ENCODE data around the gene CIB4. TPM values are rescaled to one million over a fixed set of nuclear protein-coding genes. Genes with fewer than 3 reads are reported as not detected.

Gene CIB4
- total RNA-seq, 3 donors from 2014 or later = not detected

DNA sequence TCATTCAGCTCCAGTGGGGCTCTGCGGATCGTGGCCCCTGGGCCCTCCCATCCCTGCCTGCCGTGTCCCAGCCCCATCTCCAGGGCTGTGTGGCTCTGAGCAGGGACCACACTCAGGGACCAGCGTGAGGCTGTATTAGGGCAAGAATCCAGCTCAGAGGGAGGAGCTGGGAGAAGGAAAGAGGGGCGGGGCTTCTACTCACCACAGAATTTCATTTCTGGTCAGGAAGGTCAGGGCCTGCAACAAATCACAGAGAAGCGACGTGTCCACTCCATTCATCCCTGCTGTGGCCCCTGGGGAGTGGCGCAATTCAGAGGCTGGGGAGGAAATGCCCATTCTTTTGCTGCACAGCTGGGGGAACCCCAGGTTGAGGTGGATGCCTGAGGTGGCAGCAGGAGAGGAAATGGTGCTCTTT, 828 bp downstream of the CIB4 start:
- ATAC-seq (no peak), DNase-seq (no peak)
- H3K27me3 Mint-ChIP-seq (ENCODE audit: low read depth) = peaks cover 28% of the 10 kb centered on the region
- no peaks in the 10 kb centered on the region for H3K36me3 Mint-ChIP-seq (ENCODE audit: insufficient read depth)
- no peak overlapping the region for H3K4me3 Mint-ChIP-seq
- no peaks in the 10 kb centered on the region for H3K9me3 Mint-ChIP-seq
- H3K4me1 Mint-ChIP-seq (ENCODE audit: low read depth) = no peaks in the 10 kb centered on the region

DNA sequence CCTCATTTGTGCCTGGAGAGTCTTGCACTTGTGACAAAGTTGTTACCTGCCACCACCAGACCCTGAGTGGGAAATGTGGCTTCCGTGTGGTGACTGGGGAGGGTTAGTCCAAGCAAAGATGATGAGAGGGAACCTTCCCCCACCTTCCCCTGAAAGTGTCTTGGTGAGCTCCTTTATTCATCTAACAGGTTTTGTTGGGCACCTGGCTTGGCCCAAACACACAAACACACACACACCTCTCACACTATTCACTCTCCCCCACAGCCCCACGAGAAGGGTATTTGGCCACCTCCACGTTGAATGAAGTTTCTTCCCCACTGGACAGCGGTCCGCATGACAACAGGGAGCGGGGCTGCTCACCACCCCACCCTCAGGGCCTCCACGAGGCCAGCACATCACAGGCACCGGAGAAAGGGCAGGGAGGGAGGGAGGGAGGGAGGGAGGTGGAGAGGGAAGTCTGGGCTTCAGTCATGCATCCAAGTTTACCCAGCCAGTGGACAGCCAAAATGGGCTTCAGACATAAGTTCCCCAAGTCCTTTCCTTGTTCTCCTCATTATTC, 1.4 kb downstream of the CIB4 start:
- ATAC-seq (no peak), DNase-seq (no peak)
- Mint-ChIP-seq H3K27me3 (ENCODE audit: low read depth) (peaks cover 27% of the 10 kb centered on the region), H3K4me3 (no peak overlapping the region), H3K9me3 (no peaks in the 10 kb centered on the region), H3K36me3 (ENCODE audit: insufficient read depth) (no peaks in the 10 kb centered on the region), H3K4me1 (ENCODE audit: low read depth) (no peaks in the 10 kb centered on the region)

DNA sequence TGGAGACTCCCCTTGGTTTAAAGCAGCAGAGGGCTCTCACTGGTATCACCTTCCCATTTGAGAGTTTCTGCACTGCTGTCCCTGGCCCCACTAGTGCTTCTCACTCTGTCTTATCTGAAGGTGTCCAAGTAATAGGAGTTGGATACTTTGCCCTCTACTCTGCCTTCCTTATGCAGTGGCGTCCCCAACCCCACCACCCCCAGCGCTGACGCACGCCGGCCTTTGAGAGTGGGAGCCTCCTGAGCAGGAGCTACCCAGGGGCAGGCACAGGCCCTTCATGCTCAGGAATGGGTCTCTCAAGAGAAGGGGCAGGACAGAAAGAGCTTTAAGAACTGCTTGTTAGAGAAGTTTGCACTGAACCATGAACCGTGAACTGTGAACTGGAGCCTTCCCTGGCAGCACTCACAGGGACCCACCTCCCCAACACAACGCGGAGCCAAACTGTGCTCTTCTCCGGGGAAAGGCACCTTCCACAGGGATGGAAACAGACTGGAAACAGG, 3.3 kb downstream of the CIB4 start:
- no peak for DNase-seq

DNA sequence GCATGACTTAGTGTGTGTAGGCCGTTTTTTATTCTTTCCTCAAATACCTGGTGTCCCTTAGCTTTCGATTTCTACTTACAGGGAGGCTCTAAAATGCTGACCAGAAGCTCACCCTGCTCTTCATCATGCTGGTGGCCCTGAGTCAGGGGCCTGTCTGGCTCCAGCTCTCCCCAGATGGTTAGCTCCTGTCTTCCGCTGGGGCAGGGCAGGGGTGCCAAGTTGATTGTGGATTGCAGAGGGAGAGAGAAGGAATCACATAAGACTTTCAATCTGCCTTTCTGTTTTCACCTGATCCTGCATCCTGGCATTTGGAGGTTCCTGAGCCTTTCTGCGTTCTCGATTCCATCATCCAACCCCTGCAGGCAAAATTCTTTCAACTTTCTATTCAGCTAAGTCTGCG, 4.2 kb downstream of the CIB4 start:
- Mint-ChIP-seq H3K4me1 (ENCODE audit: low read depth) (no peaks in the 10 kb centered on the region), H3K27me3 (ENCODE audit: low read depth) (peaks cover 21% of the 10 kb centered on the region), H3K9me3 (no peaks in the 10 kb centered on the region), H3K36me3 (ENCODE audit: insufficient read depth) (no peaks in the 10 kb centered on the region), H3K4me3 (no peak overlapping the region)
- no peak for ATAC-seq
- DNase-seq = no peak

More for the DNA sequence above, 3.3 kb downstream of the CIB4 start:
- Mint-ChIP-seq H3K9me3 (no peaks in the 10 kb centered on the region), H3K36me3 (ENCODE audit: insufficient read depth) (no peaks in the 10 kb centered on the region), H3K4me1 (ENCODE audit: low read depth) (no peaks in the 10 kb centered on the region), H3K4me3 (no peak overlapping the region), H3K27me3 (ENCODE audit: low read depth) (peaks cover 19% of the 10 kb centered on the region)
- ATAC-seq = no peak

DNA sequence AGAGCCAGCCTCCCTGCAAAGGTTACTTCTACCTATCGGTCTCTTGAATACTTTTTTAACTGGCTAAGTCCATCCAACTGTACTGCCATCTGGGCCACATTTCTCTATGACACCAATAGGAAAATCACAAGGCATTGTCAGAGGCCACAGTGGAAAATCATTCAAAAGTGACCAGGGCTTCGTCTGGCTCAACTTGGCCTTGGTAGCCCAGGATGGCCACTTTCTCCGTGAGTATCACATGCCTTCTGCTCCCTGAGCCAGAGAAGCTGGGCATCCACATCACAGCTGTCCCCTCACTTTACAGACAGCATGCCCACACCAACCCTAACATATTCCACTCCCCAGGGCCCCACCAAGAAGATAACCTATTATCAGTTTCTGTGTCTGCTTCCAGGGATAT, 5.8 kb downstream of the CIB4 start:
- peaks cover 12% of the 10 kb centered on the region for H3K27me3 Mint-ChIP-seq (ENCODE audit: low read depth)
- no peaks in the 10 kb centered on the region for H3K36me3 Mint-ChIP-seq (ENCODE audit: insufficient read depth)

DNA sequence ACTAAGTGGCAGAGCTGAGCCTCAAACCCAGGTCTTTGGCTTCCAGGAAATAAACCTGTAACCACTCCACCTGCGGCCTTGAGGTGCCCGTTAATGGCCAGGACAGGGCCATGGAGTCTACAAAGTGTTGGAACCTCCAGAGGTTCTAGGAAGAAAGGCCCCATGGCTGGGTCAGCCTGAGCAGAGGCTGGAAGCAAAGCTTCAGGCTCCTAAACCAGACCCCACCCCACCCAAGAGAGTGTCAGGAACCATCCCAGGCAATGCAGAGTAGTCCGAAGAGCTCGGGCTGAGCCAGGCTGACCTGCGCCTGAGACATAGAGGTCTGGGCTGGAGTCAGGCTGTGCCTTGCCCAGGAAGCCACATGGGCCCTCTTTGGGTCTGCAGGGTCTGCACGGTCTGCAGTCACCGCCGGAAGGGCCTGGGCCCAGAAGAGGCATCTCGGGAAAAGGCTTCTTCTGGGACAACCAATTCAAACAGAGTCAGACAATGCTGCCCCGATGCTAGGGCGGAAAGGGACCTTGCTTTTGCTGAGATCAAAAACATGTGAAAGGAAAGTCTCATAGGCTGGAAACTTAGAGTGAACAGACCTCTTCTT, 6.4 kb downstream of the CIB4 start:
- no peak for ATAC-seq
- Mint-ChIP-seq H3K27me3 (ENCODE audit: low read depth) (peaks cover 7% of the 10 kb centered on the region), H3K4me3 (no peak overlapping the region), H3K9me3 (no peaks in the 10 kb centered on the region), H3K4me1 (ENCODE audit: low read depth) (no peaks in the 10 kb centered on the region), H3K36me3 (ENCODE audit: insufficient read depth) (no peaks in the 10 kb centered on the region)
- DNase-seq = no peak

More for the DNA sequence above, 5.8 kb downstream of the CIB4 start:
- ATAC-seq (no peak), DNase-seq (no peak)
- H3K4me3 Mint-ChIP-seq = no peak overlapping the region
- no peaks in the 10 kb centered on the region for H3K9me3 Mint-ChIP-seq
- H3K4me1 Mint-ChIP-seq (ENCODE audit: low read depth) = no peaks in the 10 kb centered on the region

DNA sequence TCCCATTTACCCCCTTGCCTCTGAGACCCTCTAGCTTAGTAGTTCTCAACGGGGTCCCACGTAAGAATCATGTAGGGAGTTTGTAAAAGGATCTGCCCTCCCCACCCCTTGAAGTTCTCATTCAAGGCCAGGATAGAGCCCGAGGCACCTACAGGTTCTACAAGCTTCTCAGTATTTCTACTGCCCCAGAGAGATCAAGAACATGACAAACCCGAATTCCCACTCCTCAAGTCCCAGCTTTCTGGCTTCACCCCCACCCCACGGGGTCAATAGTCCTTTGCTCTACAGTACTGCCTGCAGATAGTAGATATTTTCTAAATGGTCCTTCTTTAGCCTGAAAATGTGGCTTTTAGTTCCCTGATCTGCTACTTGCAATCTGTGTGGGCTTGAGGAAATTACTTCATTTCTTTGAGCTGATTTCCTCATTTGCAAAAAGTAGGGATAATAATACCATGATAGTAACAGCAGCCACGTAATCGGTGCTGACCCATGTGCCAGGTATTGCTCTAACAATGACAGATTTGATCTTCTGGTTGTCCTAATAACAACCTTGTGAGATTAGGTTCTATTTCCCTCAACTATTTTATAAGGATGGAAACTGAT, 7.1 kb downstream of the CIB4 start:
- H3K4me3 Mint-ChIP-seq = no peak overlapping the region
- H3K36me3 Mint-ChIP-seq (ENCODE audit: insufficient read depth) = no peaks in the 10 kb centered on the region
- ATAC-seq (no peak), DNase-seq (no peak)
- H3K4me1 Mint-ChIP-seq (ENCODE audit: low read depth) = no peaks in the 10 kb centered on the region
- peaks cover 4% of the 10 kb centered on the region for H3K27me3 Mint-ChIP-seq (ENCODE audit: low read depth)
- no peaks in the 10 kb centered on the region for H3K9me3 Mint-ChIP-seq

DNA sequence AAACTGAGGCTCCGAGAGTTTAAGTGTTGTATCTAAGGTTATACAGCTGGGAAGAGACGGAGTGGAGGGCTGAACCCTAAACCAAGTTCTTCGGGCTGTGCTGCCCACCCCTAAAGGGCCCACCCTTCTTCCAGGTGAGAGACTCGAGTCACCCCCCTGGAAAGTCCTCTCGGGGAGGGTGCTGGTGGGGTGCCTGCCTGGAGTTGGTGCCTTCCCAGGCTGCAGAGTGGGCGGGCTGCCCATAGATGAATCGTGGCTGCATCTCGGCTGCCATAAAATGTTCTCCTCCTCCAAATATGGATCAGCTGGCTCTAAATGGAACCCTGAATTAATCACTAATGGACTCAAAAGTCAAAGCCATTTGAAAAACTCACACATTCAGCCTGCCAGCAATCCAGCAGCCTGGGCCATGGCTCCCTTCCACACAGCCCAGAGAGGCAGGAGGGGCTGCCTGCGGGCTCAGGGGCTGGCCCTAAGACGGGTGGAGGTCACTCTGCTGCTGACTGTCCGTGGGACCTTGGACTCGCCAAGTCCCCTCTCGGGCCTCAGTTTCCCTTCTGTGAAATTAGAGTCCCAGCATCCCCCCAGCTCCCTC, 7.7 kb downstream of the CIB4 start:
- Mint-ChIP-seq H3K9me3 (no peaks in the 10 kb centered on the region), H3K27me3 (ENCODE audit: low read depth) (peaks cover 4% of the 10 kb centered on the region), H3K4me3 (no peak overlapping the region), H3K36me3 (ENCODE audit: insufficient read depth) (no peaks in the 10 kb centered on the region), H3K4me1 (ENCODE audit: low read depth) (no peaks in the 10 kb centered on the region)
- DNase-seq (no peak), ATAC-seq (no peak)

DNA sequence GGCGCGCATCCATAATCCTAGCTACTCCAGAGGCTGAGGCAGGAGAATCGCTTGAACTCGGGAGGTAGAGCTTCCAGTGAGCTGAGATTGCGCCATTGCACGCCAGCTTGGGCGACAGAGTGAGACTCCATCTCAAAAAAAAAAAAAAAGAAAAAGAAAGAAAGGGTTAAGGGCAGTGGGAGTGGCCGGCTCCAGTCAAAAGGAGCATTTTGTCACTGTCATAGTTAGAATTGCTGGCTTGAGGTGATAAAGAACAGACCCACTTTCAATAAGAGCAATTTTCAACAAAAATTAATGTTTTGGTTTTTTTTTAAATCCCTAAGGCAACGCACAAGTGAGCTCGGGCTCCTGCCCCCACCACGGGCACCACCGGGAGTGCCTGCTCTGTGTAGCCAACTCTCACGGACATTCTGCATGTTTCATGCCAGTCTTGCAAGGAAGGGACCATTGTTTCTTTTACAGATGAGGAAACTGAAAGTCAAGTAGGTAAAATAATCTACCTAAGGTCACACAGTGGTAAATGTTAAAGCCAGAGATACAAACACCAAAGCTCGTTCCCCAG, 8.5 kb downstream of the CIB4 start:
- Mint-ChIP-seq H3K9me3 (no peaks in the 10 kb centered on the region), H3K4me1 (ENCODE audit: low read depth) (no peaks in the 10 kb centered on the region)
- ATAC-seq = no peak

DNA sequence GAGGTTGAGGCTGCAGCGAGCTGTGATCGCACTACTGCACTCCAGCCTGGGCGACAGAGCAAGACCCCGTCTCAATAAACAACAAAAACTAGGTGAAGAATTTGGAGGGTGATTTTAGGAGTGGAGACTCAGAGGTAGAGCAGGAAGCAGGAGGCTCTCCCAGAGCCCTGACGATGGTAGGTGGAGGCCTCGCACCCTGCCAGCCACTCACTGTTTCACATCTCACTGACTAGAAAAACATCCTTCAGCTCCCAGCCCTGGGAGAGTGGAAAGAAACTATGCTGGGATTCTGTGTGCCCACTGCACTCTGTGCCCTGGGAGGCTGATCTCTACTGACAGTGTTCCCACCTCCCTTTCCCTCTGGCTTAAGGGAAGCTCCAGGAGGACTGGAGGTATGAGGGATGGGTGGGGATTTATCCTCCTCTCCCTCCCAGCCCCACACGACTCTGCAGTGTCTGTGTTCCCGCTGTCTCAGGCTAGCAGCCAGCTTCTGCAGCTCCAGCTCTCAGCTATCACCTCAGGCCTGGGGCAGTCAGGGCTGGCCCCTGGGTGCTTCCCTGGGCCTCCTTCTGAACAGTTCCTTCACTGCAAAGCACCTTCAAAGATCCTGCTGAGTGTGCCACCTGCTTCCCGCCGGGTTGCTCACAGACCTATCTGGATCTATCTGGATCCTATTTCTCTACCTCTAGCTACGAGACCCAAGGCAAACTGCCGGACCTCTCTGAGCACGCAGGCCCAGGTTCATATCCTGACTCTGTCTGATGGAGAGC, 9.6 kb downstream of the CIB4 start:
- Mint-ChIP-seq H3K4me3 (no peak overlapping the region), H3K4me1 (ENCODE audit: low read depth) (no peaks in the 10 kb centered on the region), H3K27me3 (ENCODE audit: low read depth) (peaks cover 9% of the 10 kb centered on the region), H3K9me3 (no peaks in the 10 kb centered on the region), H3K36me3 (ENCODE audit: insufficient read depth) (no peaks in the 10 kb centered on the region)
- no peak for DNase-seq
- ATAC-seq = no peak

More for the DNA sequence above, 8.5 kb downstream of the CIB4 start:
- Mint-ChIP-seq H3K36me3 (ENCODE audit: insufficient read depth) (no peaks in the 10 kb centered on the region), H3K4me3 (no peak overlapping the region), H3K27me3 (ENCODE audit: low read depth) (peaks cover 9% of the 10 kb centered on the region)
- no peak for DNase-seq

DNA sequence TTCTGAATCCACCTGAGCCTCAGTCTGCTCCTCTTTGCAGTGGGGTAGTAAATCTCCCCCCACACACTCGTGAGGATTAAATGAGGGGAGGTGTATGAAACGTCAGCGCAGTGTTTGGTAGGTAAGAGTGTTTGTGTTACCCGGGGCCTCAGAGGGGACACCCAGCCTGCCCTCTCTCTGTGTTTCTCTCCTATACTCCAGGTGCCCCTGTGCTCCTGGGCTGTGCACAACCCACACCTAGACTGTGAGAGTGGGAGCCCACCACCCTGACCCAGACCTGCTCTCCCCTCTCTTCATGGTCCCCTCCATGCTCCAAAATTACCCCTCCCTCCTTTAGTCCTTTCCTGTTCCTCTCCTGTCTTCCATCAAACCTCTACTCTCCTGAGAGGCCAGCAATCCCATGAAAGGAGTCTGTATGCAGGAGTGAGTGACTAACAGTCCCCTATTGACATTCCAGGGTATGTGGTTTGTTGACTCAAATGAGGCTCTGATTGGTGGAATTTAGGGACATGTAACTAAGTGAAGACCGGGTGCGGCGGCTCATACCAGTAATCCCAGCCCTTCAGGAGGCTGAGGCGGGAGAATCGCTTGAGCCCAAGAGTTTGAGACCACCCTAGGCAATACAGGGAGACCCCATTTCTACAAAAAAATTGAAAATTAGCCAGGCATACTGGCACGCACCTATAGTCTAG, 10.4 kb downstream of the CIB4 start:
- Mint-ChIP-seq H3K36me3 (ENCODE audit: insufficient read depth) (no peaks in the 10 kb centered on the region), H3K4me1 (ENCODE audit: low read depth) (no peaks in the 10 kb centered on the region), H3K27me3 (ENCODE audit: low read depth) (peaks cover 9% of the 10 kb centered on the region), H3K9me3 (no peaks in the 10 kb centered on the region), H3K4me3 (no peak overlapping the region)
- ATAC-seq (no peak), DNase-seq (no peak)

DNA sequence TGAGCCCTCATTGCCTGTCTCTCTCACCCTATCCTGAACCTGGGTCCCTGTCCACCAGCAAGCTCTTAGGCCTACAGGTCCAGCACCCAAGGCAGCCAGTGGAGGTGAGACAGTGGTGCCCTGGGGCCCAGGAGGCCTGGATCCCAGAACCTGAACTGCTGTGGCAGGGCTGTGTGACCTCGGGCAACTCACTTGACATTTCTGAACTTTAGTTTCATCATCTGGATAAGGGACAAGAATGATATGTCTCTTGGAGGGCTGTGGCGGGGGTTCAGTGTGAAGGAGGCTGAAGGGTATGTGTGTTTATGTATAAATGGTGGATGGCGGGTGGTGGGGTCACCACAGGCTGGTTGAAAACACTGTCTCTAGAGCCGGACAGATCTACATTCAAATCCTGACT, 10.9 kb downstream of the CIB4 start:
- no peak overlapping the region for H3K4me3 Mint-ChIP-seq
- H3K36me3 Mint-ChIP-seq (ENCODE audit: insufficient read depth) = no peaks in the 10 kb centered on the region
- peaks cover 9% of the 10 kb centered on the region for H3K27me3 Mint-ChIP-seq (ENCODE audit: low read depth)
- no peaks in the 10 kb centered on the region for H3K4me1 Mint-ChIP-seq (ENCODE audit: low read depth)
- no peaks in the 10 kb centered on the region for H3K9me3 Mint-ChIP-seq
- no peak for ATAC-seq
- DNase-seq = no peak

DNA sequence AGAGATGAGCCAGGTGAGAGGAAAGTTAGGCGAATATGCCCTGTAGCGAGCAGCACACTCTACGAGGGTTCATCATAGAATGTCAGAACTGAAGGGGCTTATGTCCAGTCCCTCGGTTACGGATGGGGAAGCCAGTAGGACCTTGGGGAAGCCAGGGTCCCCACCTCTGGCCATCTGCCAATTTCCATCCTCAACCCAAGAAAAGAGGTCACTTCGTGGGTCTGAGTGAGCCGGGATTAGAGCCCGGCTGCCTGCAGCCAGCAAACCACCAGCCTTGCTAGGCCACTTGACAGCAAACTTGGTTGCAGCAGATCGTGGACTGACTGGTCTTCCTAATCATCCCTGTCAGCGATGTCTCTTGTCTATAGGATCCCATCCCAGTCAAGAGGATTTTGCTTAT, 11.4 kb downstream of the CIB4 start:
- no peak for ATAC-seq
- Mint-ChIP-seq H3K27me3 (ENCODE audit: low read depth) (peaks cover 9% of the 10 kb centered on the region), H3K4me3 (no peak overlapping the region), H3K9me3 (no peaks in the 10 kb centered on the region), H3K4me1 (ENCODE audit: low read depth) (no peaks in the 10 kb centered on the region), H3K36me3 (ENCODE audit: insufficient read depth) (no peaks in the 10 kb centered on the region)
- no peak for DNase-seq

DNA sequence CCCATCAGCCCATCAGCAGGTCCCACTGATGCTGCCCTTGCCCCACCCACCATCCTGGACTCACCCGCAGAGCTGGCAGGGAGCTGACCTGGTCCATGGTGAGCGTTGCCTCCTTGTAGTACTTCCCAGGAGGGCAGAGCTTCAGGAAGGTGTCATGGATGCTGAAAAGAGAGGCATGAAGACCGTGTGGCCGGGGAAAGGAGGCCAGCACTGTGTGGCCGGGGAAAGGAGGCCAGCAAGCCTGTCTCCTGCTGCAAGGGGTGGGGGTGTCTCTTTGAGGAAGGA, 11.9 kb downstream of the CIB4 start:
- Mint-ChIP-seq H3K36me3 (ENCODE audit: insufficient read depth) (no peaks in the 10 kb centered on the region), H3K27me3 (ENCODE audit: low read depth) (peaks cover 9% of the 10 kb centered on the region), H3K9me3 (no peaks in the 10 kb centered on the region), H3K4me1 (ENCODE audit: low read depth) (no peaks in the 10 kb centered on the region), H3K4me3 (no peak overlapping the region)
- DNase-seq (no peak), ATAC-seq (no peak)

Data from activated T-cell treated with anti-CD3 and anti-CD28 coated beads, Interleukin-2, amount 50 U/mL, for 4 hours (primary cell).